ENCODE measurements around the gene MED15. TPM values are rescaled to one million over a fixed set of nuclear protein-coding genes. Genes with fewer than 3 reads are reported as not detected.

MED15 gene
- total and polyA plus RNA-seq, 2 of the 8 experiments (the other 6 are each of a cell fraction or from before 2014, with no cell fraction given): 28.3 to 57.1 TPM

DNA sequence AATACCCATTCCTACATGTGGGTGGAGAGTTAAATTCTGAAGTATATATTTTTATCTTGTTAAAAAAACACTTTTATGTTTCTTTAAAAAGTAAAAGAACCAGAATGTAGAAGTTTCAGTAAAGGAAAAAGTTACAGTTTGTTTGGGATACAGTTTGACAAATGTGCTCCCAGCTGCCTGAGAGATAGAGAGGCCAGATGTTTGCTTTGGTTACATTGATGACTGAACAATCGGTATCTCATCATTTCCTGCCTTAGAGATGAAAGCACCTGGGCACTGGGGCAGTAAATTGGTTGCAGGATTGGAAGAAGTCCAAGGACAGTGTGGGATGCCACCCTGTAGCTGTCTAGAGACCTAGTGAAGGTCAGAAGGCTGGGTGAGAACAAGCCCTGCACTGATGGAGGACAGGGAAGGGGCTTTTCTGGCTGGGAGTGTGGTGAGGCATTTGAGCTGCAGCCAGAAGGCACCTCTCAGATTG lies 16.6 kb downstream of the MED15 start:
- H3K4me2 ChIP-seq (ENCODE audit: insufficient read depth in 1 of 2, low read depth in 2 of 2, low read length in 2 of 2): no peak overlapping the region
- no peaks in the 10 kb centered on the region for H3K27me3 ChIP-seq (replicated peaks in 1 of 4; ENCODE audit: control insufficient read depth in 3 of 4, extremely low read depth in 1 of 4, insufficient read depth in 3 of 4, low read length in 3 of 4)
- FAIRE-seq: no peak

More for the DNA sequence above, 16.6 kb downstream of the MED15 start:
- Histone ChIP-seq H3K4ac (replicated peaks; ENCODE audit: insufficient read length, low read depth, low read length) (no peak overlapping the region), H4K5ac (ENCODE audit: insufficient read length, low read depth, low read length) (no peak overlapping the region), H3K36me3 (ENCODE audit: control insufficient read depth in 2 of 4, insufficient read depth in 4 of 4, low read length in 3 of 4) (peaks cover 0 to 7% (median 5%) of the 10 kb centered on the region in 4 experiments; a peak in 5 of 8 replicates), H3K18ac (ENCODE audit: extremely low read depth, low read length) (no peak overlapping the region), H2AFZ (ENCODE audit: low read length) (no peak overlapping the region), H2BK5ac (ENCODE audit: low read depth, low read length) (no peak overlapping the region), H2AK5ac (ENCODE audit: low read depth, low read length) (no peak overlapping the region), H3K27ac (ENCODE audit: low read depth, low read length) (no peak overlapping the region), H3K56ac (replicated peaks; ENCODE audit: insufficient read length, low read depth, low read length) (no peak overlapping the region), H4K91ac (replicated peaks; ENCODE audit: insufficient read length, low read length) (no peak overlapping the region), H3K9ac (replicated peaks in 1 of 4; ENCODE audit: extremely low read depth in 1 of 4, low read depth in 3 of 4, low read length in 3 of 4) (no peak overlapping the region), H3K14ac (ENCODE audit: insufficient read length) (no peak overlapping the region), H3K79me2 (ENCODE audit: control insufficient read depth in 1 of 2, insufficient read depth in 2 of 2, low read length in 2 of 2) (peaks cover 8 to 58% of the 10 kb centered on the region in 2 experiments), H2BK15ac (ENCODE audit: low read length) (no peak overlapping the region), H3K9me3 (ENCODE audit: insufficient read depth in 2 of 2, low read depth in 1 of 2, low read length in 1 of 2) (peaks cover 0 to 3% of the 10 kb centered on the region in 2 experiments; a peak in 1 of 4 replicates), H3K23ac (ENCODE audit: insufficient read length) (peak overlapping the region; percentile 17), H3K79me1 (ENCODE audit: low read depth, low read length) (peaks cover 24% of the 10 kb centered on the region), H4K20me1 (replicated peaks in 1 of 2; ENCODE audit: control insufficient read depth in 1 of 2, insufficient read depth in 2 of 2, low read length in 2 of 2) (peaks cover 13 to 14% of the 10 kb centered on the region in 2 experiments), H3K4me1 (replicated peaks in 1 of 4; ENCODE audit: control insufficient read depth in 3 of 4, insufficient read depth in 4 of 4, low read length in 3 of 4) (peaks cover 0 to 6% (median 1%) of the 10 kb centered on the region in 4 experiments; a peak in 3 of 7 replicates), H2BK20ac (ENCODE audit: low read length) (no peak overlapping the region), H3K23me2 (ENCODE audit: low read depth, low read length) (peaks cover 1% of the 10 kb centered on the region; the same call in 1 of the 2 replicates), H3K4me3 (ENCODE audit: extremely low read depth in 1 of 4, insufficient read depth in 2 of 4, low read depth in 3 of 4, low read length in 4 of 4) (no peak overlapping the region), H2BK12ac (ENCODE audit: low read depth, low read length) (no peak overlapping the region), H2BK120ac (replicated peaks; ENCODE audit: low read depth, low read length) (no peak overlapping the region), H4K8ac (ENCODE audit: extremely low read depth, insufficient read depth, low read length) (no peak overlapping the region)
- CTCF ChIA-PET (ENCODE audit: partially characterized antibody): interaction anchor here (0.9 to 3.1 kb wide), 6 partner anchors 9 to 44 kb away, joined by 3 to 9 read pairs (median 4); no protein-coding TSS in a partner anchor
- TF ChIP-seq CEBPB (IDR thresholded peaks at IDR 0.05; ENCODE audit: low read depth, low read length) (no peak), PHF8 (conservative IDR thresholded peaks at IDR 0.05; ENCODE audit: low read depth, low read length) (no peak)
- TF ChIP-seq, protein P1, sequence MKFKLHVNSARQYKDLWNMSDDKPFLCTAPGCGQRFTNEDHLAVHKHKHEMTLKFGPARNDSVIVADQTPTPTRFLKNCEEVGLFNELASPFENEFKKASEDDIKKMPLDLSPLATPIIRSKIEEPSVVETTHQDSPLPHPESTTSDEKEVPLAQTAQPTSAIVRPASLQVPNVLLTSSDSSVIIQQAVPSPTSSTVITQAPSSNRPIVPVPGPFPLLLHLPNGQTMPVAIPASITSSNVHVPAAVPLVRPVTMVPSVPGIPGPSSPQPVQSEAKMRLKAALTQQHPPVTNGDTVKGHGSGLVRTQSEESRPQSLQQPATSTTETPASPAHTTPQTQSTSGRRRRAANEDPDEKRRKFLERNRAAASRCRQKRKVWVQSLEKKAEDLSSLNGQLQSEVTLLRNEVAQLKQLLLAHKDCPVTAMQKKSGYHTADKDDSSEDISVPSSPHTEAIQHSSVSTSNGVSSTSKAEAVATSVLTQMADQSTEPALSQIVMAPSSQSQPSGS (IDR thresholded peaks at IDR 0.05; ENCODE audit: low read length): no peak
- no peak for DNase-seq (ENCODE audit: low read depth in 1 of 2, low spot score in 2 of 2)
- POLR2A ChIA-PET (ENCODE audit: partially characterized antibody): interaction anchor here (0.9 to 1.3 kb wide), 3 partner anchors 10 to 17 kb away, joined by 3 to 4 read pairs (median 3); partner anchors contain the start of gene MED15
- 94% methylated on average over 1 of the region's 1 CpG; no CpG with 5 or more reads in 1 of the 2 experiments for WGBS, 2 experiments (ENCODE audit: extremely low coverage in 1 of 2, insufficient coverage in 1 of 2, insufficient read length in 1 of 2, insufficient replicate concordance in 2 of 2, low coverage in 1 of 2, low lambda C conversion rate in 2 of 2, missing lambda C conversion rate in 1 of 2)

Measured in H1 (cell line).